Measurements from ENCODE around the gene GFOD1.

GFOD1 gene

GRCh38 chr6:13487122-13488014, at the start of gene GFOD1:
TSS of gene GFOD1 (minus strand) at chr6:13487600. CDS start at chr6:13486890, 710 bp downstream.
- peak; percentile 53 for DNase-seq (ENCODE audit: low read depth)

GRCh38 chr6:13536796-13537526, 49.6 kb upstream of the GFOD1 start:
- DNase-seq (ENCODE audit: low read depth): no peak

- DNase-seq (ENCODE audit: low read depth): no peak
These were observed 47.9 kb upstream of the GFOD1 start for GRCh38 chr6:13535306-13535705.

GRCh38 chr6:13534536-13534935, 47.1 kb upstream of the GFOD1 start:
- no peak for DNase-seq (ENCODE audit: low read depth)

DNA sequence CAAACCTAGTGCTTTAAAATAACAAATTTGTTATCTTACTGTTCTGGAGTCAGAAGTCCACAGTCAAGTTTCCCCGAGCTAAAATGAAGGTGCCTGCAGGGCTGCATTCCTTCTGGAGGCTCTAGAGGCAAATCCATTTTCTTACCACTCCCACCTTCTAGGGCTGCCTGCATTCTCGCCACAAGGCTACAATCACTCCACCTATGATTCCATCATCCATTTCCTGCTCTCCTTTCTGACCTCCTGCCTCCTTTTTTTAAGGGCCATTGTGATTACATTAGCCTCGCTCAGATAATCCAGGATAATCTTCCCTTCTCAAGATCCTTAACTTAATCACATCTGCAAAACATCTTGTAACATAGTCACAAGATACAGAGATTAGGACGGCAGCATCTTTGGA, 44.6 kb upstream of the GFOD1 start:
- DNase-seq (ENCODE audit: low read depth): no peak

DNA sequence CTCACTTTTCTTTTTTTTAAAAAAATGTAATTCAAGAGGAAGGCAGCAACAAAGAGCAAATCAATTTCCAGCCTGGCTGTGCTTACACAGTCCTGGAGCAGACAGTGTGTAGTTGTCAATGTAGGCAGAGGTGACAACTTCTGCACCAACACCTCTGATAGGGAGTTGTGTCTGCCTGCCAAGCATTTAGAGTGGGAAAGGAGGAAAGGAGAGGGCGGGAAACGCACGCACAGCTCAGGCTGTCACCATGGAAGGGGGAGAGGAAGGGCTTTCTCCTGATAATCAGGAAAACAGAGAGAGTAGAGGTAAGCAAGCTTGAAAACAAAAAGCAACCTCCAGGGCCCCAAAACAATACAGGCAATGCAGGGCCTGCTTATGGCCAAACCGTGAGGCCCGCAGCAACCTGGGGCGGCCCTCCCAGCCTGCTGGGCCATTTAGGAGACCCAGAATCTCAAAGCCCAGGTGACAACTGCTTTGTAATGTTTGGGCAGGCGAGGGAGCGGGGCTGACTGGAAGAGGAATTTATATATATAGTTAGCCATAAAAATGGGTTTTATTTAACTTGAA, 41.5 kb upstream of the GFOD1 start:
- no peak for DNase-seq (ENCODE audit: low read depth)

DNA sequence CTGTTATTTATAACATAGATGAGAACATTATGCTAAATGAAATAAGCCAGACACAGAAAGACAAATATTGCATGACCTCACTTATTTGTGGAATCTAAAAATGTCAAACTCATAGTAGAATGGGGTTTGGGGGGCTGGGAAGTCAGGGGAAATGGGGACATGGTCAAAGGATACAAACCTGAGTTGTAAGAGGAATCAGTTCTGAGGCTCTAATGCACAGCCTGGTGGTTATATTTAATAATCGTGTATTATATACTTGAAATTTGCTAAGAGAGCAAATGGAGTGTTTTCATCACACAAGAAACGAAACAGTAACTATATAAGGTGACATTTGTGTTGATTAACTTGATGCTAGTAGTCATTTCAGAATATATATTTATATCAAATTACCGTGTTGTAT, 40.8 kb upstream of the GFOD1 start:
- DNase-seq (ENCODE audit: low read depth): no peak

DNA sequence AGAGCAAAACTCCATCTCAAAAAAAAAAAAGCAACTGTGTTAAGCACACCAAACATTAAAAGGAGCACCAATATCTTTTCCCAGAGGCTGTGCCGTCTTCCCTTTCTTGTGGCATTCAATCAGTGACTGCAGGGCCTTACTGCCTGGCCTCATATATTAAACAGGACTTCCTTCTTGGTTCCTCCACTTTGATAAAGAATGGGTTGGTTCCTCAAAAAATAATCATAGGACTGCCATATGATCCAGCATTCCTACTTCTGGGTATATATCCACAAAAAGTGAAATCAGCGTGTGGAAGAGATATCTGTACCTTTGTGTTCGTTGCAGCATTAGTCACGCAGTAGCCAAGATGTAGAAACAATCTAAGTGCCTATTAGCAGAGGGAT, 40.3 kb upstream of the GFOD1 start:
- DNase-seq (ENCODE audit: low read depth): no peak

DNA sequence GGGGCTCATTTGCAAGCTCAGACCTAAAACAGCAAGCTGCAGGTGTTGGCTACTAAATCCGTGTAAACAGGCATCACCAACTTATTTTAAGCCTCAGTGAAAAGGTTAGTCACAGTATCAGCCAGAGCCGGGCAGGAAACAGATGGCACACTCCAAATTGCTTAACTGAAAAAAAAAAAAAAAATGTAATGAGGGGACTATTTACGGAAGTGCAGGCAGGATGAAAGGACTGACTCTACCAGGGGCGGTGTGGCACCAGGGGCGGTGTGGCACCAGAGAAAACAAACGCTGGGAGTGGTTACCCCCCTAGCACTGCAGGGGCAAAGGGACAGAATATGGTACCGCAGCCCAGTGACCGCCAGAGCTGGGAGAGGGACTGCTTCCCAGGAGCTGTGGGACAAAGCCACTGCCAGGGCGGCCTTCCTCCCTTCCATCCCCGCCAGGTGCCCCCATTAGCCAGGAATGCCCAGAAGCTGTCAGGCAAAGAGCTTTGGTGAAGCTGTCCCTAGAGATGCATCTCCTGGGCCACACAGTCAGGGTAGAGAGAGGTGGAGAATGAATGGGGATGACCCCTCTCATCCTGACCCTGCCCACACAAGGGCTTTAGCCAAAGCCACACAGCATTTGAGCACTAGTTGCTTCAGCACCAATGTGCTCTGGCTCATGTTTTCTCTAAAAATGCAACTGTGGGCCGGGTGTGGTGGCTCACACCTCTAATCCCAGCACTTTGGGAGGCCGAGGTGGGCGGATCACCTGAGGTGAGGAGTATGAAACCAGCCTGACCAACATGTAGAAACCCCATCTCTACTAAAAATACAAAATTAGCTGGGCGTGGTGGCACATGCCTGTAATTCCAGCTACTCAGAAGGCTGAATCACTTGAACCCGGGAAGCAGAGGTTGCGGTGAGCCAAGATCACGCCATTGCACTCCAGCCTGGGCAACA, 39.6 kb upstream of the GFOD1 start:
- no peak for DNase-seq (ENCODE audit: low read depth)

DNA sequence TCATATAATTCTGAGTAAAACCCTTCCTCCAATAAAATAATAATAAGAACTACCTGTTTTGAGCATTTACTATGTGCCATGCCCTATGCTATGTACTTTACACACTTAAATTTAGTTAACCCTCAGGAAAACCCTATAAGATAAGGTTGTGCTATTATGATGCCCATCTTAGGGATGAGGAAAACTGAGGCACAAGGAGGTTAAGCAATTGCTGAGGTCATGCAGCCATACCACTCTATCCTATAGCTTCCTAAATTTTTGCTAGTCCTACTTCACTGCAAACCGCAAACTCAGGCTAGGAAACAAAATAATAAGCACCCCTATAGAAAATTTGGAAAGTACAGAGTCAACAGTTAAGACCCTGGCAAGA, 38.9 kb upstream of the GFOD1 start:
- DNase-seq (ENCODE audit: low read depth): no peak

DNA sequence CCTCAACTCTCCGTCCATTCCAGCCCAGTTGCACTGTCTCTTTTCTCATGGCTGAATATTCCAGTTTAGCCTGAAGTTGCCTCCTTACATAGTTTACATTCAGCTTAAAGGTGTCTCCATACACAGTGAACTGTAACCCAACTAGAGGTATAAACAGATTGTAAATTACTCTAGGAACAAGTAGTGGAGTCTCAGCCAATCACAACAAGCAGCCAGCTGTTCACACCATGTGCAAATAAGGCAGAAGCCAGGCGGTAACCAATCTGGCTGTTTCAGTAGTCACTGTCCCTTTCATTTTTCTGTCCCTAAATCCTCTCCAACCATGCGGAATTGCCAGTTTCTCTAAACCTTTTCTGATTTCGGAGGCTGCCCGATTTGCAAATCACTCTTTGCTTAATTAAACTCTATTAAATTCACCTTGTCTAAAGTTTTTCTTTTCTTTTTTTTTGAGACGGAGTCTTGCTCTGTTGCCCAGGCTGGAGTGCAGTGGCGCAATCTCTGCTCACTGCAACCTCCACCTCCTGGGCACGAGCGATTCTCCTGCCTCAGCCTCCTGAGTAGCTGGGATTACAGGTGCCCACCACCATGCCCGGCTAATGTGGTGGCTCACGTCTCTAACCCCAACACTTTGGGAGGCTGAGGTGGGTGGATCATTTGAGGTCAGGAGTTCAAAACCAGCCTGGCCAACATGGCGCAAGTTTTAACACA, 37.6 kb upstream of the GFOD1 start:
- DNase-seq (ENCODE audit: low read depth): no peak

- DNase-seq (ENCODE audit: low read depth): no peak
These were observed 36.6 kb upstream of the GFOD1 start for GRCh38 chr6:13523826-13524622.

DNA sequence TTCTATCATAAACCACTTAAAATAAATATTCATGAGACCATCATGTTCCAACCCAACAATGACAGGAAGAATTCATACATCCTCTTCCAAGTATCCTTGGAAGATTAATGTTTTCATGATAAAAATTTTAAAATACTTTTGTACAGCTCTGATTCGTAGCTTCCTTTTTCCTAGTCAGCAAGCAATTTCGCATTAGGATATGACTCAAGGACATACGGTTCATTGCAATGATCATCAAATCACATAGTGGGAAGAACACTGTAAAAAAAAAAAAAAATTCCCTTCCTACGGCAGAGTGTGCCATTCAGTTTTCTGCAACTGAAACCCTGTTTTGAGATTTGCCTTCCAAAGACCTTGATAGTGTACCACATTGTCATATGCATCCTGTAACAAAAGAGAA, 35.3 kb upstream of the GFOD1 start:
- no peak for DNase-seq (ENCODE audit: low read depth)

DNA sequence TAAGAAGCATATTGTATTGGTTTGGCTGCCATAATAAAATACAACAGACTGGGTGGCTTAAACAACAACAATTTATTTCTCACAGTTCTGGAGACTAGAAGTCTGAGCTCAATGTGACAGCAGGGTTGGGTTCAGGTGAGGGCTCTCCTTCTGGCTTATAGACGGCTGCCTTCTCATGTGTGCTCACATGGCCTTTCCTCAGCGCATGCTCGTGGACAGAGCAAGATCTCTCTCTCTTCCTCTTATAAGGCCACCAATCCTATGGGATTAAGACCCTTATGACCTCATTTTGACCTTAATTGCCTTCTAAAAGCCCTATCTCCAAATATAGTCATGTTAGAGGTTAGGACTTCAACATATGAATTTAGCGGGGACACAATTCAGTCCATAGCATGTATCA, 32.4 kb upstream of the GFOD1 start:
- DNase-seq (ENCODE audit: low read depth): no peak

GRCh38 chr6:13517116-13517515, 29.7 kb upstream of the GFOD1 start:
- DNase-seq (ENCODE audit: low read depth): no peak

DNA sequence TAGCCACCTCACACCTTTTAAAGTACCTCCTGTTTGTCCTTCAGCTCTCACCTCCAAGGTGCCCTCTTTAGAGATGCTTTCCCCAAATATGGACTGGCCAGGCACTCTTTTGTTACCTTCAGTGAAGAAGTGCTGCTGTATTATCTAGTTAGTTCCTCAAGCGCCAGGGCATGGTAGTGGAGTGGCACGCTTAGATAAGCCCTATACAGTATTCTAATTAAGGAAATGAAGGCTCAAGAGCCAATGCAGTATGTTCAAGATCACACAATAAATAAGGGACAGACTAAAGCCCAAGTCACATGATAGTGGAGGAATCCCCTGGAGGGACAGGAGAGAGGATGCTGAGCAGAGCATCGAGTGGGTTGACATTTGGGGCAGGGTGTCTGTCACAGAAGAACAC, 28.5 kb upstream of the GFOD1 start:
- DNase-seq (ENCODE audit: low read depth): no peak

GRCh38 chr6:13513626-13514502, 26.5 kb upstream of the GFOD1 start:
- DNase-seq (ENCODE audit: low read depth): no peak

DNA sequence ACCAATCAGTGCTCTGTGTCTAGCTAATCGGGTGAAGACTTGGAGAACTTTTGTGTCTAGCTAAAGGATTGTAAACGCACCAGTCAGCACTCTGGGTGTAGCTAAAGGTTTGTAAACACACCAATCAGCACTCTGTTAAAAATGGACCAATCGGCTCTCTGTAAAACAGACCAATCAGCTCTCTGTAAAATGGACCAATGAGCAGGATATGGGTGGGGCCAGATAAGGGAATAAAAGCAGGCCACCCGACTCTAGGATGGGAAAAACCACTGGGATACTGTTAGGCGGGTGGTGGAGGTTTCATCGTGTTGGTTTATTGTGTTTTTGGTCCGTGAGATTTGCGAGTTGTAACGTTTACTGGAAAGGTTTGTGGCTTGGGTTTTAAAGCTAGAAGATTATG, 25.5 kb upstream of the GFOD1 start:
- DNase-seq (ENCODE audit: low read depth): no peak

DNA sequence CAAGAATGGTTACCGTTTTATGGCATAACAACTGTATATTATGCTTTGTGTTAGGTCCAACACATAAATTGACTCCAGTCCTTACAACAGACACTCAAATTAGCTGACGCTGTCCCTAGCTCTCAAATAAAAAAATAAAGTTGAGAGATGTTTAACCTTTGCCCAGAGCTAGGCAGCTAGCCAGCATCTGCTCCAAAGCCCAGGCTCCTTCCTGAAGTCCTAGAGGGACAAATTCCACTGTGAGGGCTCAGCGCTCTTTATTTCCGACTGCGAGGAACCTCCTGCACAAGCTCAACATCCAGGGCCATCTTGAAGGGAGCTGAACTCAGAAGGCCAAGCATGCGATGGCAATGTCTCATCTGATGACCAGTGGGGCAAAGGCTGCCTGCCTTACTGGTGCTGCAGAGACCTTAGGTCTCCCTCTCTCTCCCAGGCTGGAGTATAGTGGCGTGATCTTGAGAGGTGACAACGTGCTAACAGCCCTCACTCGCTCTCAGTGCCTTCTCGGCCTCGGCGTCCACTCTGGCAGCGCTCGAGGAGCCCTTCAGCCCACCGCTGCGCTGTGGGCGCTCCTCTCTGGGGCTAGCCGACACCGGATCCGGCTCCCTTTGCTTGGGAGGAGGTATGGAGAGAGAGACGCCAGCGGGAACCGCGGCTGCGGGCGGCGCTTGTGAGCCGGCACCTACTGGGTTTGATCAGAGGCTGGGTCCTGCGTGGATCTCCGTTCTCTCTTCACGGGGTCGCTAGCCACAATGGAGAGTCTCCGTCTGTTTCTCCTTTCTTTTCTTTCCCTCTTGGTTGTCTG, 24.7 kb upstream of the GFOD1 start:
- DNase-seq (ENCODE audit: low read depth): no peak

Measured in T-helper 22 cell (primary cell).